ENCODE data around the gene RECQL. TPM values are rescaled to one million over a fixed set of nuclear protein-coding genes. Genes with fewer than 3 reads are reported as not detected.
A peak's percentile ranks its signal among the peaks of the same experiment; 100 is the strongest.

RECQL gene
- total RNA-seq, 2 experiments from 2014 or later: 11.1 to 16.0 TPM

GRCh38 chr12:21444193-21445146 lies 57.0 kb downstream of the RECQL start:
- Mint-ChIP-seq H3K4me3 (no peak overlapping the region), H3K36me3 (ENCODE audit: low read depth) (peaks cover 81% of the 10 kb centered on the region), H3K27me3 (no peaks in the 10 kb centered on the region), H3K9me3 (no peaks in the 10 kb centered on the region), H3K27ac (no peak overlapping the region), H3K4me1 (ENCODE audit: low read depth) (peaks cover 34% of the 10 kb centered on the region)
- no peaks in the 10 kb centered on the region for H3K9me3 ChIP-seq (ENCODE audit: control insufficient read depth in 1 of 2, insufficient read depth in 1 of 2, low read length in 2 of 2)
- ATAC-seq (ENCODE audit: poor library complexity) (no peak), DNase-seq (no peak)
- ChIA-PET POLR2A (no interaction called here), CTCF (interaction anchor here (1.1 to 1.4 kb wide), 2 partner anchors 10 to 11 kb away, joined by 3 read pairs; no protein-coding TSS in a partner anchor)
- TF ChIP-seq CTCF (IDR thresholded peaks at IDR 0.05): no peak
- H3K27me3 ChIP-seq (ENCODE audit: control insufficient read depth in 1 of 2, insufficient read depth in 2 of 2, low read length in 2 of 2): no peaks in the 10 kb centered on the region
- peaks cover 81% of the 10 kb centered on the region for H3K36me3 ChIP-seq (ENCODE audit: insufficient read depth, low read length)
- no peak overlapping the region for H3K4me3 ChIP-seq (ENCODE audit: low read length)
- H3K27ac ChIP-seq (ENCODE audit: low read depth in 1 of 2, low read length in 2 of 2): no peak overlapping the region
- peaks cover 14% of the 10 kb centered on the region for H3K4me1 ChIP-seq (ENCODE audit: insufficient read depth, low read length)
- intact Hi-C loops (cut with DNase I, micrococcal nuclease): no loop called here

- H3K4me3 Mint-ChIP-seq: peak overlapping the region; percentile 99
- Histone ChIP-seq H3K36me3 (ENCODE audit: insufficient read depth, low read length) (peaks cover 35% of the 10 kb centered on the region), H3K4me3 (ENCODE audit: low read length) (no peak overlapping the region), H3K4me1 (ENCODE audit: insufficient read depth, low read length) (peaks cover 19% of the 10 kb centered on the region), H3K27ac (ENCODE audit: low read depth in 1 of 2, low read length in 2 of 2) (no peak overlapping the region), H3K27me3 (ENCODE audit: control insufficient read depth in 1 of 2, insufficient read depth in 2 of 2, low read length in 2 of 2) (no peaks in the 10 kb centered on the region), H3K9me3 (ENCODE audit: control insufficient read depth in 1 of 2, insufficient read depth in 1 of 2, low read length in 2 of 2) (no peaks in the 10 kb centered on the region)
- peaks cover 60% of the 10 kb centered on the region for H3K36me3 Mint-ChIP-seq (ENCODE audit: low read depth)
- H3K27ac Mint-ChIP-seq: peak overlapping the region; percentile 97
- CTCF ChIA-PET: no interaction called here
- H3K27me3 Mint-ChIP-seq: no peaks in the 10 kb centered on the region
- TF ChIP-seq CTCF (IDR thresholded peaks at IDR 0.05): no peak
- DNase-seq: no peak
- peaks cover 60% of the 10 kb centered on the region for H3K4me1 Mint-ChIP-seq (ENCODE audit: low read depth)
- POLR2A ChIA-PET: interaction anchor here (1.1 to 2.8 kb wide), 2 partner anchors 53 to 62 kb away, joined by 4 to 19 read pairs; partner anchors contain the start of genes GOLT1B and RECQL
- intact Hi-C loops (cut with DNase I, micrococcal nuclease): loop anchor here (2.0 to 10.0 kb wide), 4 partner anchors 61 to 2005 kb away; partner anchors contain the start of genes AEBP2 (in 1 of the 2), CMAS (in 1 of the 2), GOLT1B (in 1 of the 2) and RECQL (in 1 of the 2)
- no peaks in the 10 kb centered on the region for H3K9me3 Mint-ChIP-seq
- ATAC-seq (ENCODE audit: poor library complexity): no peak
Measured at GRCh38 chr12:21439347-21439746, 62.1 kb downstream of the RECQL start.

GRCh38 chr12:21438643-21439042 lies 62.8 kb downstream of the RECQL start:
- Histone ChIP-seq H3K27ac (ENCODE audit: low read depth in 1 of 2, low read length in 2 of 2) (peak overlapping the region in 1 of 2 donors; percentile 12), H3K9me3 (ENCODE audit: control insufficient read depth in 1 of 2, insufficient read depth in 1 of 2, low read length in 2 of 2) (no peaks in the 10 kb centered on the region), H3K27me3 (ENCODE audit: control insufficient read depth in 1 of 2, insufficient read depth in 2 of 2, low read length in 2 of 2) (no peaks in the 10 kb centered on the region), H3K4me3 (ENCODE audit: low read length) (peak overlapping the region; percentile 89), H3K36me3 (ENCODE audit: insufficient read depth, low read length) (peaks cover 28% of the 10 kb centered on the region), H3K4me1 (ENCODE audit: insufficient read depth, low read length) (peaks cover 19% of the 10 kb centered on the region)
- Mint-ChIP-seq H3K27ac (peak overlapping the region; percentile 97), H3K9me3 (no peaks in the 10 kb centered on the region), H3K27me3 (no peaks in the 10 kb centered on the region), H3K4me1 (ENCODE audit: low read depth) (peaks cover 55% of the 10 kb centered on the region), H3K36me3 (ENCODE audit: low read depth) (peaks cover 53% of the 10 kb centered on the region), H3K4me3 (peak overlapping the region; percentile 99)
- POLR2A ChIA-PET: interaction anchor here (0.9 to 2.8 kb wide), 7 partner anchors 12 to 252 kb away, joined by 4 to 19 read pairs (median 4); partner anchors contain the start of genes GOLT1B, LDHB and RECQL
- intact Hi-C loops (cut with DNase I, micrococcal nuclease): loop anchor here (2.0 to 10.0 kb wide), 4 partner anchors 62 to 2004 kb away; partner anchors contain the start of genes AEBP2 (in 1 of the 2), CMAS (in 1 of the 2), GOLT1B (in 1 of the 2) and RECQL (in 1 of the 2)
- peak in 1 of 14 experiments; percentile 16 for DNase-seq
- ATAC-seq (ENCODE audit: poor library complexity): no peak
- no peak for TF ChIP-seq CTCF (IDR thresholded peaks at IDR 0.05)
- CTCF ChIA-PET: no interaction called here

Measured in CD4-positive, alpha-beta T cell (primary cell).